Head of caudate nucleus (tissue), 42 donors: ENCODE data around the gene BLVRA.
A peak's percentile ranks its signal among the peaks of the same experiment; 100 is the strongest.
"Not testable (repeated sequence)": the region's sequence is repeated elsewhere in the genome, so short reads cannot be mapped to it uniquely, and the experiment has no call there.

Source experiments
- DNase-seq, 42 donors: peaks; one replicate each; pipeline versions ENCODE4 v3.0.0 to v3.0.0-alpha.2; 2020 to 2021; ENCODE audit warnings: mixed read lengths in 7 of 42
- intact Hi-C: fragments of 100-400 bp; cut with DNase I; formaldehyde crosslinking; loops from one replicate; pipeline ENCODE4 v1.15.0; 2022

The BLVRA gene

GRCh38 chr7:43784585-43785087, 26.2 kb downstream of the BLVRA start:
- DNase-seq, result peak in 4 of 42 donors; percentile 2 to 29 (median 19)
- intact Hi-C loops, result not testable (repeated sequence)

- intact Hi-C loops, result no loop called here
- peak in 2 of 42 donors; percentile 32 to 39 for DNase-seq
Measured at GRCh38 chr7:43785420-43785819, 26.9 kb downstream of the BLVRA start.

- DNase-seq, result peak in 2 of 42 donors; percentile 27 to 31
- intact Hi-C loops, result no loop called here
Measured at GRCh38 chr7:43787771-43788170, 29.3 kb downstream of the BLVRA start.

- peak in 2 of 42 donors; percentile 3 to 21 for DNase-seq
- intact Hi-C loops, result no loop called here
Measured at GRCh38 chr7:43790006-43790405, 31.5 kb downstream of the BLVRA start.

DNA sequence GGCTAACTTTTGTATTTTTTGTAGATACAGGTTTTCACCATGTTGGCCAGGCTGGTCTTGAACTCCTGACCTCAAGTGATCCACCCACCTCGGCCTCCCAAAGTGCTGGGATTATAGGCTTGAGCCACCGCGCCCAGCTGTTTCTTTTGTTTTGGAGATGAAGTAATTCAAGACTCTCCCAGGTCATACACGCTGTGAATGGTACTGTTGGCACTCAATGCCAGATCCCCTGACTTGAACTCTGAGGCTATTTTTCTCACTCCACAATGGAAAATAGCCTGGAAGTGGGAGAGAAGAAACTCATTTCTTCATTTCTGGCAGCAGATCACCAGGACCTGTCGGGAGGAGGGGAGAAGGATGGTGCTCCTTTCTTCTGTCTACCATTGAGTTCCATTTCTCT, 32.4 kb downstream of the BLVRA start:
- intact Hi-C loops, result no loop called here
- DNase-seq, result peak in 1 of 42 donors; percentile 8

- DNase-seq, result peak in 2 of 42 donors; percentile 29 to 35
- intact Hi-C loops, result no loop called here
Measured at GRCh38 chr7:43791665-43792064, 33.2 kb downstream of the BLVRA start.

- DNase-seq, result peak in 2 of 42 donors; percentile 23 to 38
- intact Hi-C loops, result no loop called here
Measured at GRCh38 chr7:43792471-43793150, 34.1 kb downstream of the BLVRA start.

DNA sequence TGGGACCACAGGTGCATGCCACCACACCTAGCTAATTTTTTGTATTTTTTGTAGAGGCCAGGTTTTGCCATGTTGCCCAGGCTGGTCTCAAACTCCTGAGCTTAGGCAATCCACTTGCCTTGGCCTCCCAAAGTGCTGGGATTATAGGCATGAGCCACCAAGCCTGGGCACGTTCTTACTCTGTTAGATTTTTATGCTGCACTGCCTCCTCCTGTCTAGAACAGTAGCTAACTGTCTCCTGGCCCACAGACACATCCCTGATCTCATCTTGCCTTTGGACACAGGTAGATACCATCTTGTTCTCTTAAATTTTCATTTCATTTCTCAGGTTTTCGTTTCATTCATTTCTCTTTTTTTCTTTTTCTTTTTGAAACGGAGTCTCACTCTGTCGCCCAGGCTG, 41.1 kb downstream of the BLVRA start:
- DNase-seq, result no peak
- intact Hi-C loops, result no loop called here

GRCh38 chr7:43803865-43804264, 45.4 kb downstream of the BLVRA start:
- no peak for DNase-seq

GRCh38 chr7:43808410-43808809, 49.9 kb downstream of the BLVRA start:
- intact Hi-C loops, result no loop called here
- DNase-seq, result no peak

More at GRCh38 chr7:43803865-43804264, 45.4 kb downstream of the BLVRA start:
- intact Hi-C loops, result no loop called here

GRCh38 chr7:43810195-43810941, 51.9 kb downstream of the BLVRA start:
- DNase-seq, intact Hi-C loops: not testable (repeated sequence)

DNA sequence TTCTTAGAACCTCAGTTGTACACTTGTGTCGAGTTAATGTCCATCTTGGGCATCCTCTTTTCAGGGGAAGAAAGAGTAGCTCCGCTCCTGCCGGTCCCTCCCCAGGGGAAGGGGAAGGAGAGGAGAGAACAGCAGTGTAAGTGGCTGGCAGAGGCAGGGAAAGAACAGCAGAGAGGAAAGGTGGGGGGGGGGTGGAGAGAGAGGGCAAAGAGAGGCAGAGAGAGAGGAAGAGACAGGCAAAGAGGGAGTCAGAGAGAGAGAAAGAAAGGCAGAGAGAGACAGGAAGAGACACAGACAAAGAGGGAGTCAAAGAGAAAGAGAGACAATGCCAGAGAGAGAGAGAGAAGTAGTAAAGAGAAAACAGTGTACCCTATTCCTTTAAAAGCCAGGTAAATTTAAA, 56.9 kb downstream of the BLVRA start:
- DNase-seq, result peak in 1 of 42 donors; percentile 4
- intact Hi-C loops, result no loop called here

GRCh38 chr7:43816046-43816797, 57.7 kb downstream of the BLVRA start:
- DNase-seq, intact Hi-C loops: not testable (repeated sequence)

GRCh38 chr7:43823425-43823824, 64.9 kb downstream of the BLVRA start:
- DNase-seq, intact Hi-C loops: not testable (repeated sequence)

DNA sequence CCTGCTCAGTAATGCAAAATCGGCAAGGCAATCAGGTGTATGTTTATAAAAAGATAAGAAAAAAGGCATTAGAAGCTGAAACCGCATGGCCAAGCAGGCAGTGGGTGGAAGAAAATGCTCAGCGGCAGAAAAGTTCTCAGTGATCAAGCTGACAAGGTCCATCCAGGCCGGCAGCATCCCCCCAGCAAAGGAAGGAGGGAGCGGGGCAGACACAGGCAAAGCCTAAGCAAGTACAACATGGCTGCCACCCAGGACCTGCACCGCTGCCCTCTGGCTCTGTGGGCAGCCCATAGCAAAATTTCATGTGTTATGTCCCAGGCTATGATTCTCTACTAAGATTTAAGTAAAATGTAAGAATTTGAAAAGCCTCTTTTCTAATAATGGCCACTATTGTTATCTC, 65.5 kb downstream of the BLVRA start:
- intact Hi-C loops, result no loop called here

DNA sequence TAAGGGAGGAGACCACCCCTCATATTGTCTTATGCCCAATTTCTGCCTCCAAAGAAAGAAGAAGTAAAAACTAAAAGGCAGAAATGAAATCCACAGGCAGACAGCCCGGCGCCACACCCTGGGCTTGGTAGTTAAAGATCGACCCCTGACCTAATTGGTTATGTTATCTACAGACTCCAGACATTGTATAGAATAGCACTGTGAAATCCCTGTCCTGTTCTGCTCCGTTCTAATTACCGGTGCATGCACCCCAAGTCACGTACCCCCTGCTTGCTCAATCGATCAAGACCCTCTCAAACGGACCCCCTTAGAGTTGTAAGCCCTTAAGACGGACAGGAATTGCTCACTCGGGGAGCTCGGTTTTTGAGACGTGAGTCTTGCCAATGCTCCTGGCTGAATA, 66.0 kb downstream of the BLVRA start:
- DNase-seq, intact Hi-C loops: not testable (repeated sequence)

More for the DNA sequence above, 65.5 kb downstream of the BLVRA start:
- DNase-seq, result no peak

- intact Hi-C loops, result no loop called here
Measured at GRCh38 chr7:43824963-43825362, 66.5 kb downstream of the BLVRA start.

GRCh38 chr7:43825391-43825808, 66.9 kb downstream of the BLVRA start:
- no peak for DNase-seq

More at GRCh38 chr7:43824963-43825362, 66.5 kb downstream of the BLVRA start:
- no peak for DNase-seq

DNA sequence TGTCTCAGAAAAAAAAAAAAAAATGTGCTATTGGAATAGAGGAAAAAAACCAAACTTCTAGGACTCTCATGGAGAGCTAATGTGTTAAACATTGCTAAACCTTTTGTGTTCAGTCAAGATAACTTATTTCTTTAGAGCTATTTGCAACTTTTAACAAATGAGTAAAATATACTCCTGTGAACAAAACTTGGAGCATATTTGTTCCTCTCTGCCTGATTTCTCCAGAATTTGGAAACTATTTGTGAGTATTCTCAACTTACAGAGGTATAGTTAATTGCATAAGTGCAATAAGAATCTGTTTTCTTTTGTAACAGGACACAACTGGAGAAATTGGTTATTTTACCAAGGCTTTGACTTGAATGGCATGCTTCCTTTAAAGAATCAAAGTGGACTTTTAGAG, 72.4 kb downstream of the BLVRA start:
- DNase-seq, result not testable (repeated sequence)
- intact Hi-C loops, result loop anchor here (10.0 kb wide), 1 partner anchor 96 kb away; no protein-coding TSS in a partner anchor

More at GRCh38 chr7:43825391-43825808, 66.9 kb downstream of the BLVRA start:
- intact Hi-C loops, result no loop called here
